GM21786 (cell line): Measurements from ENCODE around the gene THSD4.

Experiments used
- ATAC-seq: cut with Tn5 transposase; IDR thresholded peaks from one replicate; pipeline ENCODE4 v1.9.1; 2021; ENCODE audit not compliant: unreplicated experiment

The THSD4 gene

DNA sequence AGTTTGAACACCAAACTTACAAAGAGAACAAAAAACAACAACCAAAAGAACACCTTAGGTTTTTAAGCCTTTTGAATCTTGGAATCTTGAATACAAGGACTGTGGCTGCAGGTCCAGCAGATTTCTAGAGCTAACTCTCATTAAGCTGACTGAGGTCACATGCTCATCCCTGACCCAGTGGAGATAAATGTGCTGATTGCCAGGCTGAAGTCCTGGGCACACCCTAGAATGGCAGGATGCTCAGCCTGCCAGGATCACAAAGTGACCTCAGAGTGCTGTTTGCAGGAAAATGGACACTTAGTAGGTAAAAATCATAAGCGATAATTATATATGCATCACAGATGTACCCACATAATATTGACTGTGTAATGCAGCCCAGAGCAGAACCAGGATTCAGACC lies 449.7 kb downstream of the THSD4 start:
- ATAC-seq, result no peak

DNA sequence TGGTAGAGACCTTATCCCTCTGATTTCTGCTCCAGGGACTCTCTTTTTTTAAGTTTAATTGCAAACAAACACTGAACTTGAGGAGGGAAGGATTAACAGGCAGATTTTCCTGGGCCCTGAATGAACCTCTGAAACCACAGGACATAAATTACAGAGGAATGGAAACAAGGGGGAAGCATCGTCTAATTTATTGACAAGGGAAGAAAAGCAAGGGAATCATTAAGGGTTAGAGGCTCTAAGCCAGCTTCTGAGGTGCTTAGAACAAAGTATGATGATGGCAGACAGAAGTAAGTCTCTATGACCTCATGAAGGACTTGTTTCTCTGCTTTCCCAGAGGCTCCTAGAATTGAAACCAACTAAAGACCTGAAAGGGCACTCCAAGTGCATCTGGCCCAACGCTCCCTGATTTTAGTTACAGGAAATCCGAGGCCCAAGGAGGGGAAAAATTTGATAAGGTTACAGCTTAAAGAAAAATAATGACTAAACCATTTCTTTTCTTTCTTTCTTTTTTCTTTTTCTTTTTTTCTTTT lies 450.4 kb downstream of the THSD4 start:
- no peak for ATAC-seq

DNA sequence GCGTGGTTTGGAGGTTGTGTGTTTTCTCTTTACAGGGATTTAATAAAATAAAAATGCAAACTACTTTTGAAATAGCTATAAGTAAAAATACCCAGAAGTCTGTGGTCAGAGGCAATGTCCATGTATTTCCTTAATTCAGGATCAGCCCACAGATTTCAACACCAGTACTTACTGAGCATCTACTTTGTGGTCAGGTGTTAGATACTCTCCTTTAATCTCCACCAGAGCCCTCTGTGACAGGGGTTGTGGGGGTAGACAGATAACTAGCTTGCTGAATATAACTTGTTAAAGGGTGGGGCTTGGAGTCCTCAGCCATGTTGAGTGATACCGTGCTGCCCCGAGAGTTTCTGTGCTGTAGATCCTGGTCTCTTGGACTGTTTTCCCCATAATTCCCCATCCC lies 451.0 kb downstream of the THSD4 start:
- no peak for ATAC-seq

DNA sequence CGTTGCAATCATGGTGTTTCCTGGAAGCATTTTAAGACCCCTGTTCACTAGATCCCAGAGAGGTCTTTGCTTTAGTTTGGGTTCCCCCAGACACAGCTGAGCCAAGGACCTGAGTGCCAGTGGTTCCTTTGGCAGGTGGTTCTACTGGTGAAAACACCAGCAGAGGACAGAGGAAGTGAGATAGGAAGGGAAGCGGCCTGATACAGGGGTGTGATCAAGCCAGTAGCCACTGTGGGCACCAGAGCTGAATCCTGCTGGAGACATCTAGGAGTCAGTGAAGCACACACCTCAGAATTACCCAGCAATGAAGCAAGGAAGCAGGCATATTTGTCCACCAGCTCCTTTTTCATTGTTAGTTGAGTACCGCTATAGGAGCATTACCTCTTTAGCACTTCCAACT lies 451.9 kb downstream of the THSD4 start:
- ATAC-seq, result no peak

DNA sequence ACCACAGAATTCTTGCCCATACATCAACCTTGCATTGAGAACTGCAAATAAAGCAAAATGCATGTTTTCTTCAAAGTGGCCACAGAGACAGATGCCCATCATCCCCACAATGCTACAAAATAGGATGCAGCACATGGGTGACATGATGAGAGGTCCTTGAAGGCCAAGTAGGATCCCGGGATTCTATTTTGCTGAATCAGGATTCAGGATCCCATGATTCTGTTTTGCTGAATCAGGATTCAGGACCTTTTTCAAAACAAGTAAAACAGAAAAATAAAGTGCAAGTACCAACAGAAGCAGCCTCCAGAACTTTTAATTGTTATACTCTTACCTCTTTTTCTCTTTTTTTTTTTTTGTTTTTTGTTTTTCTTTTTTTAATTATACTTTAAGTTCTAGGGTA lies 453.0 kb downstream of the THSD4 start:
- ATAC-seq, result no peak

DNA sequence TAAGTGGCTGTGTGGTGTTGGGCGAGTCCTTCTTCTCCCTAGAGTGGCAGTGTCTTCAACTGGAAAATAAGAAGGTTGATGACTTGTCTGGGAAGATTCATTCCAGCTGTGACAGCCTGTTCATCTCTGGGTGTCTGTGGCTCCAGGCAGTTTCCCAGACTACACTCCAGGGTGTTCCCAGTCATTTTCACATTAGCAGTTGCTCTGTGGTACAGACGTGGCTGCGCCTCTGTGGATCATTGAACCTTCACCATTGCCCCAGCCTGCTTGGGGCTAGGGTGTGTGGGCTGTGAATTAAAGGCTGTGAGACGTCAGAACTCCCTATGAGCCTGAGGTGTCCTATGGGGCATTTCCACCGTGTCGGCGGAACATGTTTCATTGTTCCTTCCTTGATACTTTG lies 455.5 kb downstream of the THSD4 start:
- no peak for ATAC-seq

DNA sequence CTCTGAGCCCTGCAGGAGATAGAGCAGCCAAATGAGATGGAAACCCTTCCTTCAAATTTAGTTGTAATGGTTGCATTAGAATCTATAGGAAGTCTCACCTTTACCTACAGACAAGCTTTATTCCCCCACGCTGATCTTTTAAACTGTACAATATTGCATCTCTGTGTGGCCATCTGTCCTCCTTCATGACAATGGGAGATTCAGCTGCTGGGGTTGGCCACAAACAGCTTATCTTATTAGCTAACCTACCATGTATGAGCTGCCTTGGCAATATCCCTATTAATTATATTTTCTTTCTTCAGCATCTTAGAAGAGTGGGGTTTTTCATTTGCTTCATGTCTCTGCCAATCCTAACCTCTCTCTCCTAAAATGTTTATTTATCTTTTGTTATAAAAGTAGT lies 456.4 kb downstream of the THSD4 start:
- no peak for ATAC-seq

DNA sequence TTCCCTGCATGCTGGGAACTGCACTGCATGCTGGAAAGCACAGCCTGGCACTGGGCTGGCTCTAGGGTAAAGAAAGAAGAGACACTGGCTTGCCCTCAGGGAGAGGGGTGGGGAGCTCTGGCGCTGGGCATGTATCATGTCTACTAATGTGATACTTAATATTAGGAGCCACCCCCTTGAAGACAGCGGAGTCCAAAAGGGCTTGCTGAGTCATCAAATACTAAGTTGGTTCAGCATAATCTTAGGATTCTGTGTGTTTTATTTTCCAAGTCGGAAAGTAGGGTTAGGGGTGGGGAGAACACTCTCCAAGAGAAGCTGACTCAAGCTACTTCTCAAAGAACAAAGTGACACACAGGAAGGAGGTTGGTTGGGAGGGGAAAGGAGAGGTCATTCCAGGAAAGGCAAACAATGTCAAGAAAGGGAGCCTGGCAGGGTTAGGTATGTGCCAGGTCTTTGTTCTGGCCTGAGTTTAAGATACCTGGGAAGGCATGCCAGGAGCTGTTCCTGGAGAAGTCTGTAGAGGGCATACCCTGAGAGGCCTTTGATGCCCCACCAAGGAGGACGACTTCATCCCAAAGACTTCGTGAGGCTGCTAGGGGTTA lies 457.3 kb downstream of the THSD4 start:
- ATAC-seq, result no peak

DNA sequence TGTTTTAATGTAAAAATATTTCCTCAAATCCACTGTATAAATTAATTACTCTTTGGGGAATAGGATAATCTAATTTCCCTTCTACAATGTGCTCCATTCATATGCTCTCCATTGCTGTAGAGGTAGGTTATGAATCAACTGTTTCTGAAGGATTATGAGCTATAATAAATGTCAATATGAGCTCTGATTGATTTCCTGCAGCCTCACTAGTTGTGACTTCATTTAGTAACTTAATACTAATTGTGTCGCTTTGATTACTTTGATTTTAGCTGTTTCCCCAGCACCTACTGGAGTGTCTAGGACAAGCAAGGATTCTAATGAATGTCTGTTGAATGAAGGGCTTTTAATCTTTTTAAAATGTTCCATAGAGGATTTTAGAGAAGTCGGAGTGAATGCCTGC lies 458.3 kb downstream of the THSD4 start:
- no peak for ATAC-seq

DNA sequence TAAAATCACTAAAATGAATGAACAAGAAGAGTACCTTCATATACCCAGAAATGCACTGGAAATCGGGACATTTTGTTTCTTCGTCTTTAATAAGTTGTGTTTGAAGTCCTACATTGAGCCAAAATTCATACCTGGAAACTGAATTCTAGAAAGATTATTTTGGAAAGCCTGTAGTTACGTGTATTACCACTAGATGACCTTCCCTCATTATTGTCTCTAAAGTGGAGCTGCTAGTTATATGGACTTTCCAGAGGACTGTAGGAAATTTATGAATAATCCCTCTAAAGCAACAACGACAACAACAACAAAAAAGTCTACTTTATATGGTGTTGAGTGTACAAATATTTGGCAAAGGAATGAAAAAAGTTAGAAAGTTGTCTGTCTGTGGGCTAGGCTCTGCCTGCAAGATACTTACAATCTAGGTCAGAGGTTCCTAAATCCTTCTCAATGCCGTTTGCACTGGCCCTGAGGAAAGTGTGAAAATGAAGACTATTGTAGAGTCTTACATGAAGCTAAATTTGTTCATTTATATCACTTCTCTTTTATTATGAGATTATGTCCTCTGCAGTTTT lies 460.3 kb downstream of the THSD4 start:
- ATAC-seq, result no peak

DNA sequence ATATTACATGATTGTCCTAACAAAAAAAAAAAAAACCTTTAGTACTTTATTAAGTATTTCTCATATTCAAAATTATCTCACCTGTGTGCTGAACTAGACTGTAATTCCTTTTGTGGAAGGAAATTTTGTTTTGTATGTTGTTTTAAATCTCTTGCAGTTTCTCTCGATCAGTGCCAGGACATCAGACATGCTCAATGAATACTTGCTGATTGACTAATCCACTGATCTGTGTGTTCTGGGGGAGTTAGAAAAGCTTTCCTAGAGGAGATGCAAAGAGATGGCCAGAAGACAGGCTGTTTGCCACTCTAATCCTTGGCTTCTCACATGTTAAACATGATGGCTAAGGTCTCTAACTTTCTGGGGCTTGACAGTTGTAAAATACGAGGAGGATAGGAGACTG lies 461.8 kb downstream of the THSD4 start:
- ATAC-seq, result no peak

DNA sequence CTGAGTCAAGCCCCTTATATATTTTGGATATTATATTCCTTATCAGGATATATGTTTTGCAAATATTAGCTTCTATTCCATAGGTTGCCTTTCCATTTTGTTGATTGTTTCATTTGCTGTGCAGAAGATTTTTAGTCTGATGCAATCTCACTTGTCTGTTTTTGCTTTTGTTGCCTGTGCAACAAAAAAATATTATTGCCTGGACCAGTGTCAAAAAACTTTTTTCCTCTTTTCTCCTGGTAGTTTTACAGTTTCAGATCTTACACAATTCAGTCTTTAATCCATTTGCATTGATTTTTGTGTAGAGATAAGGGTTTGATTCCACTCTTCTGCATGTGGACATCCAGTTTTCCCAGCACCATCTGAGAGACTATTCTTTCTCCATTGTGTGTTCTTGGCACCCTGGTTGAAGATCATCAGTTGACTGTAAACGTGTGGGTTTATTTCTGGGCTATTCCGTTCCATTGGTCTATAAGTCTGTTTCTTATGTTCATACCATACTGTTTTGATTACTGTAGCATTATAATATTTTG lies 466.2 kb downstream of the THSD4 start:
- no peak for ATAC-seq

DNA sequence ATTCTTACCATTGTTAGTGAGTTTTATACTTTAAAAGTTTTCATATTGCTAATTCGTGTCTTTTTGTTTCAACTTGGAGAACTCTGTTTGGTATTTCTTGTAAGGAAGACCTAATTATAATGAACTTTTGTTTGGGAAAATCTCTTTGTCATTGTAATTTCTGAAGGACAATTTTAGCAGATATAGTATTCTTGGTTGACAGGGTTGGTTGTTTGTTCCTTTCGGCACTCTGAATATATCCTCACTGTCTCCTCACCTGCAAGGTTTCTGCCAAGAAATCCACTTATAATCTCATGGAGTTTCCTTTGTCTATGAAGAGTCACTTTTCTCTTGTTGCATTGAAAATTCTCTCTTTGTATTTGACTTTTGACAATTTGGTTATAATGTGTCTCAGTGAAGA lies 469.9 kb downstream of the THSD4 start:
- ATAC-seq, result no peak

DNA sequence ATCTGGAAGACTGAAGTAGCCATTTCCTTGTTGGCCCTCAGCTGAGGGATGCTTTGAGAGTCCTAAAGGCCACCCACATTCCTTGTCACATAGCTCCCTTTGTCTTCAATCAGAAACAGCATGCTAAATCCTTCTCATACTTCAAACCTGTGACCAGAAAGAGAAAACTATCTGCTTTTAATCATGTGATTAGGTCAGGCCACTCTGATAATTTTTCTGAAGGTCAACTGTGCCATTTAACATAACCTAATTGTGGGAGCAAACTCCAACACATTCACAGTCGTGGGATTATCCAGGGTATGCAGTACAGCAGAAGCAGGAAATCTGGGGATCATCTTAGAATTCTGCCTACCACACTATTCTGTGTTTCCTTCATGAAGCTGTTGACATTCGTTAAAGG lies 471.2 kb downstream of the THSD4 start:
- no peak for ATAC-seq

DNA sequence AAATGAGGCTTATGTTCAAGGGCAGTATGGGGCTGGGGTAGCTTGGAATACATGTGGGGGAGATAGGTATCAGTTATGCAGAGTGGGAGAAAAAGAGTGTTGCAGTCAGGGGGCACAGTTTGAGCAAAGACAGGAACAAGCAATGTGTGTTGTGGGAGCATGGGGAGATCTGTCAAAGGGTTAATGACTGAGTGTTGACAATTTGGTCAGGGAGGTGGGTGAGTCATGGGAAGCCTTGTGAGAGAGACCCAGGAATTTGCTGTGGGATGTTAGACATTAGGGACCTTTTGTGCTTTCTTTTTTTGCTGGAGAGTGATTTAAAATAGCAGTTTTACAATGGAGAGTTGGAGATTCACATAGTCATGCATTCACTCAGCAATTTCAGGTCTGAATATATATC lies 473.5 kb downstream of the THSD4 start:
- ATAC-seq, result no peak

DNA sequence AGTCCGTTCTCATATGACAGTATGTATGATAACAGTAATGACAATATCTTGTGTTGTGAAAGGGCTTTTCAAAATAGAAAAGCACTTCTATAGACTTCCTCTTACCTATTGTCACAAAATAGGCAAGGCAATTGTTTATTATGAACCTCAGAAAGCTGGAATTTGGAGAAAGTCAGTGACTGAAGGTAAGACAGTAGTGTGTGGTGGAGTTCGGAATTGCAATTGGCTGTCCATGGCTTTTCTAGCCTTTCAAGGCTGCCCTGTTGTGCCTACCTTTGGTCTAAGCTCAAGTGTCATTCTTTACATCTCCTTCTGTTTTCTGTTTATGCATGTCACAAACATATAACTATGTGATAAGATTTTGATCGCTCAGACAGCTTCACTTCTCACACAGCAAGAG lies 475.8 kb downstream of the THSD4 start:
- ATAC-seq, result no peak

DNA sequence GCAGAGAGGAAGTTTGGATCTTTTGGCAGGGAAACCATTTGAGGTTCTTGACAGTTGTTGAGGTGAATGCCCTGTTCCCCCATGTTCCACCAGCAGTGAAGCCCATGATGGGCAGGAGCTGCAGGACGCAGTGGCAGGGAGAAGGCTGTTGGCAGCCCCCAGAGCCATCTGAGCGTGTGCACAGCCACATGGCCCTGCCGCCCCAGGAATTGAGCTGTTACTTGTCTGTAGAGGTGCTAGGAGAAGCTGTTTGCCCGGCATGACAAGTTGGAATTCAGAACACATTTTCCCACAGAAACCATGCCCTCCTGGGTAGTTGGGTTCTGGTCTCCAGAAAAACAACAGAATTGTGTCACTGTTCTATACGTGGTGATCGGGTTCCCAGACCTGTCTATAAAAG lies 476.9 kb downstream of the THSD4 start:
- no peak for ATAC-seq

DNA sequence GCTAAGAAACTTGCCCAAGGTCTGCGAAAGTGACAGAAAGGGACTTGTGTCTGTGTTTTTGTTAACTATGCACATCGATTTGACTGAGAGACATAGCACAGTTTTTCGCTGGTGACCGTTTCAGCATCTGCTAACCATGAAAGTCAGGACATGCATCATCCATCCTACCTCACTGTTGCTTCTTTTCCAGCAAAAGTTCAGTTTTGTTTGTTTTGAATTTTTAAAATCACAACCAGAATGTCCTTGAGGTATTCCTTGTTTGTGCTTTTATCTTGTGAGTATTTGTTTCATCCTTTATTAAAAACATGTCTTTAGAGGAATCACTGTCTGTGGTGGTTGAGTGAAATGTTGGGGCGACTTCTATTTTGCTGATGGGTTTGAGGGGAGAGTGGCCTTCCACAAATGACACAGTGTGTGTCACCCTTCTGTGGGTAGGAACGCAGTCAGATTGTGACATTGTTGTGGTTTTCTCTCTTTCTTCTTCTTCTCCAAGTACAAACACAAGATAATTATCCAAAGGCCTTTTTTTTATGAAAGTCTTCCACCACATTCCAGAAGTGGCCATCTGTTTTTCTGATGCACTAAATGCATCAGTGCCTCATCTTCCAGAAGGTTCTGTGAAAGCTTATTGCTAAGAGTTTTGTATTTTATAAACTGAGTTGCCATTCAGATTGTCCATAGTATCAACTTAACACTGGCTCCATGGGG lies 480.7 kb downstream of the THSD4 start:
- no peak for ATAC-seq

DNA sequence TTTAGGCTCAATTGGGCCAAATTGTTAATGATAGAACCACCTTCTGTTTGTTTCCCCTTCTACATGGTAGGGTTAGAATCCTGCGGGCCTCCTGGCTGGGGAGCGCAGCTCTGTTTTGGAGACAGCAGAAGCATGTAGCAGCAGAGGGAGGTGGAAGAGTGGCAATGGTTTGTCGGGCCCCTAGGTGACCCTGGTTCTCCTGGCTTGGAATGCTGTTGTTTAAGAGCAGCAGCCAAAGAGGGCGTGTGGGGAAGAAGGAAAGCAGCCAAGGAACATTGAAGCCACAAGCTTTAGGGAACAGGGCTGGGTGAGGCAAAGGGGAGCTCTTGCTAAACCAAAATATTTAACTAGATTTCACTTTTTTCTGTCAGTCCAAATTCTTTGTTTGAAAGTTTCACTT lies 481.4 kb downstream of the THSD4 start:
- no peak for ATAC-seq

DNA sequence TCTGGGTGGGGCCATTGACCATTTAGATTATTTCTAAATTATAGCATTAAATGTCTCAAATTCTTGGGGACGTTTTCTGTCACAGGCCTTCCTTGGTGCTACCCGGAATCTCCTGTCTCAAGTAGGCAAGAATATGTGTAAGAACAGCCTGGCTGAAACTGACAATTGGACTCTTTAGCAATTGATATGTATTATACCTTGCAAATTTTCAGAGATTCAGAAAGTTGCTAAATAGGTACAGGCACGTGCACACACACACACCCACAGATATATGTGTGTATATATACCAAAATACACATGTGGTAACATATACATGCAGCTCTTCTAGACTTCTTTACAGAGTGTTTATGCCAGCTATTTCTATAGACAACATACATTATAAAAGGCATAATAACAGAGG lies 481.9 kb downstream of the THSD4 start:
- no peak for ATAC-seq

DNA sequence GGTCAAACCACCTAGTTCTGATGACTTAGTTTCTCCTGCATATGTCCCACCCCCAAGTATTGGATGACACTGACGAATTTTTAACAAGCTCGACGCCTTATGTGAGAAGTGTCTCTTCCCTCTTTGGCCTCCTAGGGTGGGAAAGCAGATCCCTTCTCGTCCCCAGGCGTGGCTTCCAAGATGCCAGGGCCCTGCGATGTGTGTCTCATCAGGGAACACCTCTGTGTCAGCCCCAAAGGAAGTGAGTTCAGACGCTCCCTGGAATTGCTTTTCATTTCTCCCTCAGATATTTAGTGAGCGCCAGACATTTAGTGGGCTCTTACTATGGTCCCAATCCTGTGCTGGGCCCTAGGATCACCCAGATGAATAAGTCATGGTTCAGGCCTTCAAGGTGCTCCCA lies 482.4 kb downstream of the THSD4 start:
- no peak for ATAC-seq

DNA sequence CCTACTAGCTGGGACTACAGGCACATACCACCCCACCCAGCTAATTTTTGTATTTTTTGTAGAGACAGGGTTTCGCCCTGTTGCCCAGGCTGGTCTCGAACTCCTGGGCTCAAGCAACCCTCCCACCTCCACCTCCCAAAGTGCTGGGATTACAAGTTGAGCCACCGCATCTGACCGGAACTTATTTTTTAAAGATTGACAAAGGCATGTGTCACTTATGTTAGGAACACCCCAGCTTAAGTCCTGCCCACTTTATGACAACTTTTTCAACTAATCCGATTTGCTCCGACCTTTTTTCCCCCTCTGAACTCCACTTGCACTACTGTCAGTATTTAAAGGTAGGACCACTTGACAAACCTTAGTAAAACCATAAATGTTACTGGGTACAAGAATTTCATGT lies 483.5 kb downstream of the THSD4 start:
- no peak for ATAC-seq
